B cell (primary cell): Measurements from ENCODE around the gene KCNT1.

ENCODE experiments used
- CTCF ChIP-seq: fragments of 200-600 bp; IDR thresholded peaks from one replicate; pipeline ENCODE4 v1.8.0; 2022; ENCODE audit warnings: antibody characterized with exemption, mild to moderate bottlenecking
- EZH2 ChIP-seq: IDR thresholded peaks from 2 replicates; pipeline ENCODE4 v1.6.1; 2012; ENCODE audit warnings: borderline replicate concordance, low read depth, mild to moderate bottlenecking, moderate library complexity, low read length; ENCODE audit not compliant: insufficient read depth, poor library complexity, severe bottlenecking

GRCh38 chr9:135830496-135830895 is 128.5 kb downstream of the KCNT1 start:
- TF ChIP-seq CTCF (no peak), EZH2 (no peak)
